Measurements from ENCODE around the gene QKI. TPM values are rescaled to one million over a fixed set of nuclear protein-coding genes. Genes with fewer than 3 reads are reported as not detected.

QKI gene
- total and polyA plus RNA-seq, 10 of the 15 experiments (the other 5 are each of a cell fraction or from before 2014, with no cell fraction given) = 4.7 to 72.5 (median 38.9) TPM

DNA sequence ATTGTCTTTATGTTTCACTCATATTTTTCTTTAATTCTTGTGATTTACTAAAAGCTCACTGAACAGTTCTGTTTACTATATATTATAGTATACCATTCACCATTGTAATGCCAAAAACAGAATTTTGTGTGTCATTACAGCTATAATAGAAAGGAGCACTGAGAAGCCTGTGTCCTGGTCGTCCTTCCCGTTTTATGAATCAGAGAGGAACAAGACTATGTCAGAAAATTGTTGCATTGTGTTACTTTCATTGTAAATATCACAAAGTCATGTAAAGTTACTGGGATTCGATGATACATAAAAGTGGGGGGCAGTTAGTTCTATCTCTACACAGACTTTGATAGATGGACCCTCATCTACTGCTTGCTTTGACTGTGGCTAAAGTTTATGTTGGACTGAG is 145.1 kb downstream of the QKI start:
- Histone ChIP-seq H3K27me3 (replicated peaks in 1 of 2; ENCODE audit: control insufficient read depth in 2 of 2, insufficient read depth in 2 of 2, low read length in 1 of 2) (no peaks in the 10 kb centered on the region), H4K20me1 (ENCODE audit: control insufficient read depth, insufficient read depth) (no peaks in the 10 kb centered on the region), H3K9me3 (replicated peaks; ENCODE audit: control insufficient read depth, insufficient read depth, low read length) (no peaks in the 10 kb centered on the region; the same call in 1 of the 3 replicates), H3K4me1 (ENCODE audit: control insufficient read depth, insufficient read depth, low read length) (no peaks in the 10 kb centered on the region), H3K4me2 (ENCODE audit: control insufficient read depth, insufficient read depth) (no peak overlapping the region), H3K79me2 (ENCODE audit: control insufficient read depth, insufficient read depth, low read length) (peaks cover 1% of the 10 kb centered on the region), H3K4me3 (no peak overlapping the region), H2AFZ (ENCODE audit: control insufficient read depth, low read depth, low read length) (no peak overlapping the region), H3K27ac (ENCODE audit: control insufficient read depth, insufficient read depth) (no peak overlapping the region), H3K9ac (ENCODE audit: control insufficient read depth, insufficient read depth, low read length) (no peak overlapping the region), H3K36me3 (ENCODE audit: control insufficient read depth in 2 of 2, insufficient read depth in 2 of 2, low read length in 1 of 2) (peaks cover 0 to 10% of the 10 kb centered on the region in 2 experiments; a peak in 3 of 4 replicates)
- intact Hi-C loops (cut with micrococcal nuclease; ENCODE audit: unreplicated experiment) (loop anchor here (10.0 kb wide), 1 partner anchor 385 kb away; no protein-coding TSS in a partner anchor), in situ Hi-C loops (cut with MboI) (no loop called here)
- ChIA-PET POLR2A (no interaction called here), RAD21 (ENCODE audit: unreplicated experiment) (no interaction called here), CTCF (no interaction called here), SMC1A (ENCODE audit: uncharacterized antibody, unreplicated experiment) (interaction anchor here (0.8 kb wide), 1 partner anchor 48 kb away, joined by 3 read pairs; no protein-coding TSS in a partner anchor)
- ATAC-seq (no peak), FAIRE-seq (no peak), DNase-seq (ENCODE audit: low read depth, low spot score) (no peak)
- no TSS peak for BruUV-seq (replicated peaks)
- 61% methylated on average over 3 of the region's 3 CpGs for WGBS (ENCODE audit: insufficient coverage, insufficient replicate concordance, low lambda C conversion rate, missing lambda C conversion rate)
- TF ChIP-seq SIX5 (IDR thresholded peaks at IDR 0.05; ENCODE audit: low read depth, low read length, severe bottlenecking) = no peak
- no peak for TF ChIP-seq STAT1 (conservative IDR thresholded peaks at IDR 0.05)
- no peak for TF ChIP-seq SMARCA5 (IDR thresholded peaks at IDR 0.05)
- no peak for TF ChIP-seq MYB (IDR thresholded peaks at IDR 0.05; ENCODE audit: borderline replicate concordance, low read depth, low read length)
- no peak for TF ChIP-seq ESRRA (IDR thresholded peaks at IDR 0.05; ENCODE audit: low read length)
- TF ChIP-seq, protein P1, sequence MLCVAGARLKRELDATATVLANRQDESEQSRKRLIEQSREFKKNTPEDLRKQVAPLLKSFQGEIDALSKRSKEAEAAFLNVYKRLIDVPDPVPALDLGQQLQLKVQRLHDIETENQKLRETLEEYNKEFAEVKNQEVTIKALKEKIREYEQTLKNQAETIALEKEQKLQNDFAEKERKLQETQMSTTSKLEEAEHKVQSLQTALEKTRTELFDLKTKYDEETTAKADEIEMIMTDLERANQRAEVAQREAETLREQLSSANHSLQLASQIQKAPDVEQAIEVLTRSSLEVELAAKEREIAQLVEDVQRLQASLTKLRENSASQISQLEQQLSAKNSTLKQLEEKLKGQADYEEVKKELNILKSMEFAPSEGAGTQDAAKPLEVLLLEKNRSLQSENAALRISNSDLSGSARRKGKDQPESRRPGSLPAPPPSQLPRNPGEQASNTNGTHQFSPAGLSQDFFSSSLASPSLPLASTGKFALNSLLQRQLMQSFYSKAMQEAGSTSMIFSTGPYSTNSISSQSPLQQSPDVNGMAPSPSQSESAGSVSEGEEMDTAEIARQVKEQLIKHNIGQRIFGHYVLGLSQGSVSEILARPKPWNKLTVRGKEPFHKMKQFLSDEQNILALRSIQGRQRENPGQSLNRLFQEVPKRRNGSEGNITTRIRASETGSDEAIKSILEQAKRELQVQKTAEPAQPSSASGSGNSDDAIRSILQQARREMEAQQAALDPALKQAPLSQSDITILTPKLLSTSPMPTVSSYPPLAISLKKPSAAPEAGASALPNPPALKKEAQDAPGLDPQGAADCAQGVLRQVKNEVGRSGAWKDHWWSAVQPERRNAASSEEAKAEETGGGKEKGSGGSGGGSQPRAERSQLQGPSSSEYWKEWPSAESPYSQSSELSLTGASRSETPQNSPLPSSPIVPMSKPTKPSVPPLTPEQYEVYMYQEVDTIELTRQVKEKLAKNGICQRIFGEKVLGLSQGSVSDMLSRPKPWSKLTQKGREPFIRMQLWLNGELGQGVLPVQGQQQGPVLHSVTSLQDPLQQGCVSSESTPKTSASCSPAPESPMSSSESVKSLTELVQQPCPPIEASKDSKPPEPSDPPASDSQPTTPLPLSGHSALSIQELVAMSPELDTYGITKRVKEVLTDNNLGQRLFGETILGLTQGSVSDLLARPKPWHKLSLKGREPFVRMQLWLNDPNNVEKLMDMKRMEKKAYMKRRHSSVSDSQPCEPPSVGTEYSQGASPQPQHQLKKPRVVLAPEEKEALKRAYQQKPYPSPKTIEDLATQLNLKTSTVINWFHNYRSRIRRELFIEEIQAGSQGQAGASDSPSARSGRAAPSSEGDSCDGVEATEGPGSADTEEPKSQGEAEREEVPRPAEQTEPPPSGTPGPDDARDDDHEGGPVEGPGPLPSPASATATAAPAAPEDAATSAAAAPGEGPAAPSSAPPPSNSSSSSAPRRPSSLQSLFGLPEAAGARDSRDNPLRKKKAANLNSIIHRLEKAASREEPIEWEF (IDR thresholded peaks at IDR 0.05; ENCODE audit: insufficient replicate concordance, low read depth, low read length) = no peak
- TF ChIP-seq, protein P2, sequence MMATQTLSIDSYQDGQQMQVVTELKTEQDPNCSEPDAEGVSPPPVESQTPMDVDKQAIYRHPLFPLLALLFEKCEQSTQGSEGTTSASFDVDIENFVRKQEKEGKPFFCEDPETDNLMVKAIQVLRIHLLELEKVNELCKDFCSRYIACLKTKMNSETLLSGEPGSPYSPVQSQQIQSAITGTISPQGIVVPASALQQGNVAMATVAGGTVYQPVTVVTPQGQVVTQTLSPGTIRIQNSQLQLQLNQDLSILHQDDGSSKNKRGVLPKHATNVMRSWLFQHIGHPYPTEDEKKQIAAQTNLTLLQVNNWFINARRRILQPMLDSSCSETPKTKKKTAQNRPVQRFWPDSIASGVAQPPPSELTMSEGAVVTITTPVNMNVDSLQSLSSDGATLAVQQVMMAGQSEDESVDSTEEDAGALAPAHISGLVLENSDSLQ (IDR thresholded peaks at IDR 0.05) = no peak
- no peak for TF ChIP-seq IRF4 (IDR thresholded peaks at IDR 0.05; ENCODE audit: low read depth, low read length)
- no peak for TF ChIP-seq JUNB (IDR thresholded peaks at IDR 0.05)
- TF ChIP-seq, protein P3, sequence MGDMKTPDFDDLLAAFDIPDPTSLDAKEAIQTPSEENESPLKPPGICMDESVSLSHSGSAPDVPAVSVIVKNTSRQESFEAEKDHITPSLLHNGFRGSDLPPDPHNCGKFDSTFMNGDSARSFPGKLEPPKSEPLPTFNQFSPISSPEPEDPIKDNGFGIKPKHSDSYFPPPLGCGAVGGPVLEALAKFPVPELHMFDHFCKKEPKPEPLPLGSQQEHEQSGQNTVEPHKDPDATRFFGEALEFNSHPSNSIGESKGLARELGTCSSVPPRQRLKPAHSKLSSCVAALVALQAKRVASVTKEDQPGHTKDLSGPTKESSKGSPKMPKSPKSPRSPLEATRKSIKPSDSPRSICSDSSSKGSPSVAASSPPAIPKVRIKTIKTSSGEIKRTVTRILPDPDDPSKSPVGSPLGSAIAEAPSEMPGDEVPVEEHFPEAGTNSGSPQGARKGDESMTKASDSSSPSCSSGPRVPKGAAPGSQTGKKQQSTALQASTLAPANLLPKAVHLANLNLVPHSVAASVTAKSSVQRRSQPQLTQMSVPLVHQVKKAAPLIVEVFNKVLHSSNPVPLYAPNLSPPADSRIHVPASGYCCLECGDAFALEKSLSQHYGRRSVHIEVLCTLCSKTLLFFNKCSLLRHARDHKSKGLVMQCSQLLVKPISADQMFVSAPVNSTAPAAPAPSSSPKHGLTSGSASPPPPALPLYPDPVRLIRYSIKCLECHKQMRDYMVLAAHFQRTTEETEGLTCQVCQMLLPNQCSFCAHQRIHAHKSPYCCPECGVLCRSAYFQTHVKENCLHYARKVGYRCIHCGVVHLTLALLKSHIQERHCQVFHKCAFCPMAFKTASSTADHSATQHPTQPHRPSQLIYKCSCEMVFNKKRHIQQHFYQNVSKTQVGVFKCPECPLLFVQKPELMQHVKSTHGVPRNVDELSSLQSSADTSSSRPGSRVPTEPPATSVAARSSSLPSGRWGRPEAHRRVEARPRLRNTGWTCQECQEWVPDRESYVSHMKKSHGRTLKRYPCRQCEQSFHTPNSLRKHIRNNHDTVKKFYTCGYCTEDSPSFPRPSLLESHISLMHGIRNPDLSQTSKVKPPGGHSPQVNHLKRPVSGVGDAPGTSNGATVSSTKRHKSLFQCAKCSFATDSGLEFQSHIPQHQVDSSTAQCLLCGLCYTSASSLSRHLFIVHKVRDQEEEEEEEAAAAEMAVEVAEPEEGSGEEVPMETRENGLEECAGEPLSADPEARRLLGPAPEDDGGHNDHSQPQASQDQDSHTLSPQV (IDR thresholded peaks at IDR 0.05) = no peak
- TF ChIP-seq, protein P4, sequence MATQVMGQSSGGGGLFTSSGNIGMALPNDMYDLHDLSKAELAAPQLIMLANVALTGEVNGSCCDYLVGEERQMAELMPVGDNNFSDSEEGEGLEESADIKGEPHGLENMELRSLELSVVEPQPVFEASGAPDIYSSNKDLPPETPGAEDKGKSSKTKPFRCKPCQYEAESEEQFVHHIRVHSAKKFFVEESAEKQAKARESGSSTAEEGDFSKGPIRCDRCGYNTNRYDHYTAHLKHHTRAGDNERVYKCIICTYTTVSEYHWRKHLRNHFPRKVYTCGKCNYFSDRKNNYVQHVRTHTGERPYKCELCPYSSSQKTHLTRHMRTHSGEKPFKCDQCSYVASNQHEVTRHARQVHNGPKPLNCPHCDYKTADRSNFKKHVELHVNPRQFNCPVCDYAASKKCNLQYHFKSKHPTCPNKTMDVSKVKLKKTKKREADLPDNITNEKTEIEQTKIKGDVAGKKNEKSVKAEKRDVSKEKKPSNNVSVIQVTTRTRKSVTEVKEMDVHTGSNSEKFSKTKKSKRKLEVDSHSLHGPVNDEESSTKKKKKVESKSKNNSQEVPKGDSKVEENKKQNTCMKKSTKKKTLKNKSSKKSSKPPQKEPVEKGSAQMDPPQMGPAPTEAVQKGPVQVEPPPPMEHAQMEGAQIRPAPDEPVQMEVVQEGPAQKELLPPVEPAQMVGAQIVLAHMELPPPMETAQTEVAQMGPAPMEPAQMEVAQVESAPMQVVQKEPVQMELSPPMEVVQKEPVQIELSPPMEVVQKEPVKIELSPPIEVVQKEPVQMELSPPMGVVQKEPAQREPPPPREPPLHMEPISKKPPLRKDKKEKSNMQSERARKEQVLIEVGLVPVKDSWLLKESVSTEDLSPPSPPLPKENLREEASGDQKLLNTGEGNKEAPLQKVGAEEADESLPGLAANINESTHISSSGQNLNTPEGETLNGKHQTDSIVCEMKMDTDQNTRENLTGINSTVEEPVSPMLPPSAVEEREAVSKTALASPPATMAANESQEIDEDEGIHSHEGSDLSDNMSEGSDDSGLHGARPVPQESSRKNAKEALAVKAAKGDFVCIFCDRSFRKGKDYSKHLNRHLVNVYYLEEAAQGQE (IDR thresholded peaks at IDR 0.05; ENCODE audit: low read depth, low read length) = no peak
